Measurements from ENCODE around the gene SLC25A43.

GRCh38 chrX:119469313-119469635 is 70.1 kb downstream of the SLC25A43 start:
- no peak for TF ChIP-seq CTCF (IDR thresholded peaks at IDR 0.05)
- peak in 1 of 2 donors; percentile 7 for TF ChIP-seq POLR2A (IDR thresholded peaks at IDR 0.05)
